ENCODE measurements around the gene HECW1. TPM values are rescaled to one million over a fixed set of nuclear protein-coding genes. Genes with fewer than 3 reads are reported as not detected.
"Not testable (repeated sequence)": the region's sequence is repeated elsewhere in the genome, so short reads cannot be mapped to it uniquely, and the experiment has no call there.

Gene HECW1
- total and polyA plus RNA-seq, 8 donors: 0.04 to 0.69 (median 0.12) TPM; not detected in 5

DNA sequence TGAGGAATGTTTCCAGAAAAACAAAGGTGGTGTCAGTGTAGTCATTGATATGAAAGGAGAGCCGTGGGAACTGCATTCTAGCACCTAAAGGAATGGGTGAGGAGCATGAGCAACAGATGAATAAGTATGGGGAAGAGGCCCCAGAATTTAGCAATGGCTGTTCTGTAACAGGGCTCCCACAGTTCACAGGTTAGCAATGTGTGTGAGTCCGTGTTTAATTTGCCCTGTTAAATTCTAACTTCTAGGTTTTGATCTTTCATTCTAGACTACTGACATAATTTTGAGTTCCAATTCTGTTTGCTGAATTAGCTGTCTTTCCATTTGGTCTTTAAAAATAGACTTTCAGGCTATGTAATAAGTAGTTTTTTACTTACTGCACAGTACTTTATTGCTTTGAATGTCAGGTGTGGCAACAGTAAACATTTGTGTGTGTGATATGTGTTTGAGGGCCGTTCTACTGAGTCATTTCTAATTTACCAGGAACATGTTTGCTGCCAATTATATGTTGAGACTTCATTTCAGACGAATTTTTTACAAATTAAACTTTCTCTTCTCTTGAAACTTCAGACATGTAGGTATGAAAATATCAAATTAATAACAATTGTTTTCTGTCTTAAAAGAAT, 479.2 kb downstream of the HECW1 start:
- Histone ChIP-seq H3K4me1 (peaks cover 6 to 42% (median 28%) of the 10 kb centered on the region in 3 donors), H3K27ac (peak overlapping the region in 2 of 4 donors; percentile 19 to 30), H3K27me3 (no peaks in the 10 kb centered on the region), H3K4me3 (no peak overlapping the region), H3K36me3 (peaks cover 0 to 8% (median 0%) of the 10 kb centered on the region in 3 donors), H3K9me3 (no peaks in the 10 kb centered on the region)
- WGBS, 2 donors: 24 to 25% methylated on average over 4 of the region's 4 CpGs
- no peak for FAIRE-seq
- no peak for DNase-seq
- intact Hi-C loops (cut with DNase I): no loop called here
- TF ChIP-seq, protein P1, sequence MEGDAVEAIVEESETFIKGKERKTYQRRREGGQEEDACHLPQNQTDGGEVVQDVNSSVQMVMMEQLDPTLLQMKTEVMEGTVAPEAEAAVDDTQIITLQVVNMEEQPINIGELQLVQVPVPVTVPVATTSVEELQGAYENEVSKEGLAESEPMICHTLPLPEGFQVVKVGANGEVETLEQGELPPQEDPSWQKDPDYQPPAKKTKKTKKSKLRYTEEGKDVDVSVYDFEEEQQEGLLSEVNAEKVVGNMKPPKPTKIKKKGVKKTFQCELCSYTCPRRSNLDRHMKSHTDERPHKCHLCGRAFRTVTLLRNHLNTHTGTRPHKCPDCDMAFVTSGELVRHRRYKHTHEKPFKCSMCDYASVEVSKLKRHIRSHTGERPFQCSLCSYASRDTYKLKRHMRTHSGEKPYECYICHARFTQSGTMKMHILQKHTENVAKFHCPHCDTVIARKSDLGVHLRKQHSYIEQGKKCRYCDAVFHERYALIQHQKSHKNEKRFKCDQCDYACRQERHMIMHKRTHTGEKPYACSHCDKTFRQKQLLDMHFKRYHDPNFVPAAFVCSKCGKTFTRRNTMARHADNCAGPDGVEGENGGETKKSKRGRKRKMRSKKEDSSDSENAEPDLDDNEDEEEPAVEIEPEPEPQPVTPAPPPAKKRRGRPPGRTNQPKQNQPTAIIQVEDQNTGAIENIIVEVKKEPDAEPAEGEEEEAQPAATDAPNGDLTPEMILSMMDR (IDR thresholded peaks at IDR 0.05): no peak
- peak; percentile 57 to 68 (median 64) for ATAC-seq

GRCh38 chr7:43592326-43592725, 479.9 kb downstream of the HECW1 start:
- peak overlapping the region in 2 of 4 donors; percentile 19 to 30 for H3K27ac ChIP-seq
- WGBS, 2 donors: 79 to 89% methylated on average over 3 of the region's 3 CpGs
- TF ChIP-seq, protein P1 (IDR thresholded peaks at IDR 0.05): no peak
- DNase-seq (no peak), ATAC-seq (peak in 2 of 4 donors; percentile 15 to 19), FAIRE-seq (no peak)
- H3K4me1 ChIP-seq: peaks cover 6 to 39% (median 22%) of the 10 kb centered on the region in 3 donors
- H3K9me3 ChIP-seq: no peaks in the 10 kb centered on the region
- H3K4me3 ChIP-seq: no peak overlapping the region
- H3K36me3 ChIP-seq: peaks cover 0 to 12% (median 0%) of the 10 kb centered on the region in 3 donors
- no peaks in the 10 kb centered on the region for H3K27me3 ChIP-seq
- intact Hi-C loops (cut with DNase I): no loop called here

GRCh38 chr7:43593010-43593409, 480.6 kb downstream of the HECW1 start:
- Histone ChIP-seq H3K4me3 (no peak overlapping the region), H3K36me3 (peaks cover 0 to 19% (median 0%) of the 10 kb centered on the region in 3 donors), H3K27ac (no peak overlapping the region), H3K4me1 (peaks cover 6 to 34% (median 16%) of the 10 kb centered on the region in 3 donors), H3K27me3 (no peaks in the 10 kb centered on the region), H3K9me3 (no peaks in the 10 kb centered on the region)
- WGBS, 2 donors: 96% methylated on average over 1 of the region's 1 CpG
- no peak for DNase-seq
- ATAC-seq: no peak
- TF ChIP-seq, protein P1 (IDR thresholded peaks at IDR 0.05): no peak
- no peak for FAIRE-seq
- intact Hi-C loops (cut with DNase I): no loop called here

DNA sequence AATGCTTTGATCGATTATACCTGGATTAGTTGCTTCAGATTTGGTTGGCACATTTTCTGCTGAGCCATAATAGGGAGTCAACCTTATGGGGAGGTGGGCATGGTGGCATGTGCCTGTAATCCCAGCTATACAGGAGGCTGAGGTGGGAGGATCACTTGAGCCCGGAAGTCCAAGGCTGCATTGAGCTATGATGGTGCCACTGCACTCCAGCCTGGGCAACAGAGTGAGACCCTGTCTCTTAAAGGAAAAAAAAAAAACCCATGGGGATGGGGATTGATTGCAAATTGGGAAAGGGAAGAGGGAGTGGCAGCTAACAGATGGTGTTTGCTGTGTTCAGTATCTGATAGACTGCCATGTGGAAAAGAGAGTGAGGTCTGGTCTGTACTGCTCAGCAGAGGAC, 481.6 kb downstream of the HECW1 start:
- Histone ChIP-seq H3K4me3 (no peak overlapping the region), H3K36me3 (peaks cover 0 to 23% (median 0%) of the 10 kb centered on the region in 3 donors), H3K4me1 (peaks cover 6 to 32% (median 13%) of the 10 kb centered on the region in 3 donors), H3K27ac (no peak overlapping the region), H3K9me3 (no peaks in the 10 kb centered on the region), H3K27me3 (no peaks in the 10 kb centered on the region)
- WGBS, 2 donors: 66 to 69% methylated on average over 2 of the region's 2 CpGs
- no peak for FAIRE-seq
- DNase-seq: no peak
- ATAC-seq: no peak
- TF ChIP-seq, protein P1 (IDR thresholded peaks at IDR 0.05): no peak
- intact Hi-C loops (cut with DNase I): no loop called here

GRCh38 chr7:43596426-43596825, 484.0 kb downstream of the HECW1 start:
- FAIRE-seq; H3K9me3 ChIP-seq; ATAC-seq; H3K27ac ChIP-seq; H3K27me3 ChIP-seq; DNase-seq; H3K4me3 ChIP-seq; intact Hi-C loops (cut with DNase I): not testable (repeated sequence)
- Histone ChIP-seq H3K36me3 (peaks cover 0 to 23% (median 0%) of the 10 kb centered on the region in 3 donors), H3K4me1 (peaks cover 6 to 17% (median 9%) of the 10 kb centered on the region in 3 donors)
- WGBS, 2 donors: 83 to 92% methylated on average over 5 of the region's 5 CpGs

All from pancreas (tissue), 10 donors.